ENCODE results near the gene R3HDM4.
"Not testable (repeated sequence)": the region's sequence is repeated elsewhere in the genome, so short reads cannot be mapped to it uniquely, and the experiment has no call there.

Gene R3HDM4

GRCh38 chr19:882871-883497 lies 30.0 kb downstream of the R3HDM4 start:
- peak; percentile 99 for DNase-seq
- Histone ChIP-seq H2AK5ac (ENCODE audit: low read length) (no peak overlapping the region), H3K4me2 (ENCODE audit: low read length) (no peak overlapping the region), H3K18ac (ENCODE audit: low read length) (no peak overlapping the region), H4K8ac (ENCODE audit: low read depth, low read length) (no peak overlapping the region), H3K9ac (ENCODE audit: low read length) (no peak overlapping the region), H4K12ac (ENCODE audit: low read depth, low read length) (no peak overlapping the region), H3K4me1 (ENCODE audit: control insufficient read depth in 1 of 2, insufficient read depth in 2 of 2, low read length in 2 of 2) (peaks cover 21 to 27% of the 10 kb centered on the region in 2 experiments), H2BK5ac (ENCODE audit: low read depth, low read length, poor library complexity) (no peak overlapping the region), H3K23ac (ENCODE audit: low read length) (no peak overlapping the region), H2BK120ac (ENCODE audit: insufficient read depth, low read length, poor library complexity) (no peak overlapping the region), H2AFZ (ENCODE audit: insufficient read depth, low read length, poor library complexity) (no peak overlapping the region), H3K27ac (ENCODE audit: low read depth, low read length) (no peak overlapping the region), H3K14ac (ENCODE audit: low read length) (no peak overlapping the region), H2BK12ac (ENCODE audit: low read length) (no peak overlapping the region), H3K36me3 (ENCODE audit: control insufficient read depth in 1 of 2, insufficient read depth in 2 of 2, low read length in 2 of 2) (peaks cover 54 to 62% of the 10 kb centered on the region in 2 experiments), H3K4me3 (ENCODE audit: low read depth, low read length) (no peak overlapping the region), H3K9me3 (ENCODE audit: insufficient read depth, low read depth, low read length) (peaks cover 15% of the 10 kb centered on the region), H3K27me3 (ENCODE audit: insufficient read depth, low read length) (no peaks in the 10 kb centered on the region), H3K79me1 (ENCODE audit: low read length) (peaks cover 8% of the 10 kb centered on the region), H3K79me2 (ENCODE audit: control insufficient read depth, insufficient read depth, low read length, poor library complexity) (peaks cover 2% of the 10 kb centered on the region), H4K91ac (ENCODE audit: low read depth, low read length) (no peak overlapping the region), H3K4ac (ENCODE audit: low read depth, low read length) (no peak overlapping the region)
- no CpG with 5 or more reads among the region's 30 CpGs for WGBS (ENCODE audit: extremely low coverage, insufficient coverage, insufficient read length)

- Histone ChIP-seq H3K27ac (ENCODE audit: low read depth, low read length) (no peak overlapping the region), H3K9ac (ENCODE audit: low read length) (no peak overlapping the region), H3K79me1 (ENCODE audit: low read length) (peaks cover 8% of the 10 kb centered on the region), H4K91ac (ENCODE audit: low read depth, low read length) (no peak overlapping the region), H2AK5ac (ENCODE audit: low read length) (no peak overlapping the region), H3K79me2 (ENCODE audit: control insufficient read depth, insufficient read depth, low read length, poor library complexity) (peaks cover 2% of the 10 kb centered on the region), H3K4ac (ENCODE audit: low read depth, low read length) (no peak overlapping the region), H3K14ac (ENCODE audit: low read length) (no peak overlapping the region), H4K8ac (ENCODE audit: low read depth, low read length) (no peak overlapping the region), H3K4me3 (ENCODE audit: low read depth, low read length) (no peak overlapping the region), H3K36me3 (ENCODE audit: control insufficient read depth in 1 of 2, insufficient read depth in 2 of 2, low read length in 2 of 2) (peaks cover 62 to 71% of the 10 kb centered on the region in 2 experiments), H4K12ac (ENCODE audit: low read depth, low read length) (no peak overlapping the region), H2BK12ac (ENCODE audit: low read length) (no peak overlapping the region), H2AFZ (ENCODE audit: insufficient read depth, low read length, poor library complexity) (no peak overlapping the region), H3K23ac (ENCODE audit: low read length) (no peak overlapping the region), H3K9me3 (ENCODE audit: insufficient read depth, low read depth, low read length) (peaks cover 15% of the 10 kb centered on the region), H3K18ac (ENCODE audit: low read length) (no peak overlapping the region), H2BK120ac (ENCODE audit: insufficient read depth, low read length, poor library complexity) (no peak overlapping the region), H3K4me2 (ENCODE audit: low read length) (no peak overlapping the region), H2BK5ac (ENCODE audit: low read depth, low read length, poor library complexity) (no peak overlapping the region), H3K27me3 (ENCODE audit: insufficient read depth, low read length) (no peaks in the 10 kb centered on the region), H3K4me1 (ENCODE audit: control insufficient read depth in 1 of 2, insufficient read depth in 2 of 2, low read length in 2 of 2) (peaks cover 21 to 27% of the 10 kb centered on the region in 2 experiments)
- no peak for DNase-seq
- no CpG with 5 or more reads among the region's 34 CpGs for WGBS (ENCODE audit: extremely low coverage, insufficient coverage, insufficient read length)
Measured at GRCh38 chr19:881385-882071, 31.5 kb downstream of the R3HDM4 start.

- no peak overlapping the region for H3K23ac ChIP-seq (ENCODE audit: low read length)
- H3K4ac ChIP-seq (ENCODE audit: low read depth, low read length) = no peak overlapping the region
- no peak overlapping the region for H2BK120ac ChIP-seq (ENCODE audit: insufficient read depth, low read length, poor library complexity)
- no peak overlapping the region for H4K8ac ChIP-seq (ENCODE audit: low read depth, low read length)
- H3K27ac ChIP-seq (ENCODE audit: low read depth, low read length) = no peak overlapping the region
- H2AFZ ChIP-seq (ENCODE audit: insufficient read depth, low read length, poor library complexity) = no peak overlapping the region
- no peak overlapping the region for H2BK12ac ChIP-seq (ENCODE audit: low read length)
- H3K18ac ChIP-seq (ENCODE audit: low read length) = no peak overlapping the region
- H4K91ac ChIP-seq (ENCODE audit: low read depth, low read length) = no peak overlapping the region
- H2AK5ac ChIP-seq (ENCODE audit: low read length) = no peak overlapping the region
- no peak overlapping the region for H3K9ac ChIP-seq (ENCODE audit: low read length)
- no peak overlapping the region for H3K4me3 ChIP-seq (ENCODE audit: low read depth, low read length)
- peaks cover 61 to 70% of the 10 kb centered on the region in 2 experiments for H3K36me3 ChIP-seq (ENCODE audit: control insufficient read depth in 1 of 2, insufficient read depth in 2 of 2, low read length in 2 of 2)
- no peak overlapping the region for H3K14ac ChIP-seq (ENCODE audit: low read length)
- H3K9me3 ChIP-seq (ENCODE audit: insufficient read depth, low read depth, low read length) = peaks cover 9% of the 10 kb centered on the region
- no CpG with 5 or more reads among the region's 37 CpGs for WGBS (ENCODE audit: extremely low coverage, insufficient coverage, insufficient read length)
- peaks cover 8% of the 10 kb centered on the region for H3K79me1 ChIP-seq (ENCODE audit: low read length)
- H3K4me2 ChIP-seq (ENCODE audit: low read length) = no peak overlapping the region
- DNase-seq = no peak
- H3K79me2 ChIP-seq (ENCODE audit: control insufficient read depth, insufficient read depth, low read length, poor library complexity) = peaks cover 2% of the 10 kb centered on the region
- H3K4me1 ChIP-seq (ENCODE audit: control insufficient read depth in 1 of 2, insufficient read depth in 2 of 2, low read length in 2 of 2) = peaks cover 17 to 18% of the 10 kb centered on the region in 2 experiments
- H3K27me3 ChIP-seq (ENCODE audit: insufficient read depth, low read length) = no peaks in the 10 kb centered on the region
- H4K12ac ChIP-seq (ENCODE audit: low read depth, low read length) = no peak overlapping the region
- H2BK5ac ChIP-seq (ENCODE audit: low read depth, low read length, poor library complexity) = no peak overlapping the region
Measured at GRCh38 chr19:879711-880438, 33.1 kb downstream of the R3HDM4 start.

- not testable (repeated sequence) for H3K14ac ChIP-seq (ENCODE audit: low read length); H3K79me2 ChIP-seq (ENCODE audit: control insufficient read depth, insufficient read depth, low read length, poor library complexity); H3K27ac ChIP-seq (ENCODE audit: low read depth, low read length); H3K4me3 ChIP-seq (ENCODE audit: low read depth, low read length); H3K23ac ChIP-seq (ENCODE audit: low read length); H3K9me3 ChIP-seq (ENCODE audit: insufficient read depth, low read depth, low read length); H2AFZ ChIP-seq (ENCODE audit: insufficient read depth, low read length, poor library complexity); H4K8ac ChIP-seq (ENCODE audit: low read depth, low read length); H2BK5ac ChIP-seq (ENCODE audit: low read depth, low read length, poor library complexity); DNase-seq; H3K79me1 ChIP-seq (ENCODE audit: low read length); H3K4me1 ChIP-seq (ENCODE audit: control insufficient read depth in 1 of 2, insufficient read depth in 2 of 2, low read length in 2 of 2); H2AK5ac ChIP-seq (ENCODE audit: low read length); H3K4ac ChIP-seq (ENCODE audit: low read depth, low read length); H3K4me2 ChIP-seq (ENCODE audit: low read length); H3K9ac ChIP-seq (ENCODE audit: low read length); H2BK12ac ChIP-seq (ENCODE audit: low read length); H3K27me3 ChIP-seq (ENCODE audit: insufficient read depth, low read length); H4K12ac ChIP-seq (ENCODE audit: low read depth, low read length); H4K91ac ChIP-seq (ENCODE audit: low read depth, low read length); H2BK120ac ChIP-seq (ENCODE audit: insufficient read depth, low read length, poor library complexity); H3K18ac ChIP-seq (ENCODE audit: low read length)
- no CpG with 5 or more reads among the region's 24 CpGs for WGBS (ENCODE audit: extremely low coverage, insufficient coverage, insufficient read length)
- H3K36me3 ChIP-seq (ENCODE audit: control insufficient read depth in 1 of 2, insufficient read depth in 2 of 2, low read length in 2 of 2) = peaks cover 60 to 70% of the 10 kb centered on the region in 2 experiments
Measured at GRCh38 chr19:878751-879561, 34.1 kb downstream of the R3HDM4 start.
